CD4-positive, alpha-beta memory T cell (primary cell): Measurements from ENCODE around the gene SELENOH. TPM values are rescaled to one million over a fixed set of nuclear protein-coding genes. Genes with fewer than 3 reads are reported as not detected.

Experiments used
- CTCF ChIA-PET: fragments of 350-600 bp; sonication (Branson Sonifier 250); formaldehyde crosslinking; loops from one replicate; lab custom pipeline; 2021; ENCODE audit warnings: inconsistent platforms; ENCODE audit not compliant: partially characterized antibody; lab: Charles Lee
- POLR2A ChIA-PET: fragments of 350-600 bp; sonication (Branson Sonifier 250); formaldehyde crosslinking; loops from one replicate; lab custom pipeline; 2021; ENCODE audit not compliant: partially characterized antibody; lab: Charles Lee
- DNase-seq, 5 donors: peaks; one replicate each; pipeline versions ENCODE4 v3.0.0 to v3.0.0-alpha.2; 2020 to 2022; ENCODE audit warnings: mixed read lengths in 1 of 5
- H3K27ac ChIP-seq: one replicate; pipeline ENCODE4 v1.7.0; 2013; ENCODE audit warnings: low read depth, low read length
- H3K27me3 ChIP-seq: 2 replicates; pipeline ENCODE4 v1.7.0; 2013; ENCODE audit warnings: mild to moderate bottlenecking, low read length, moderate library complexity; ENCODE audit not compliant: insufficient read depth
- H3K36me3 ChIP-seq: 2 replicates; pipeline ENCODE4 v1.7.0; 2013; ENCODE audit warnings: mild to moderate bottlenecking, low read length, moderate library complexity; ENCODE audit not compliant: insufficient read depth
- H3K4me1 ChIP-seq: 2 replicates; pipeline ENCODE4 v1.7.0; 2013; ENCODE audit warnings: mild to moderate bottlenecking, low read length, moderate library complexity; ENCODE audit not compliant: insufficient read depth
- H3K4me3 ChIP-seq, 2 donors: one replicate each; pipeline ENCODE4 v1.7.0; 2013; ENCODE audit warnings: low read length in 2 of 2, mild to moderate bottlenecking in 1 of 2
- H3K9me3 ChIP-seq, 2 donors: one replicate each; pipeline ENCODE4 v1.7.0; 2013; ENCODE audit warnings: low read length in 2 of 2, control low read depth in 1 of 2; ENCODE audit not compliant: control insufficient read depth in 1 of 2
- H3K27ac Mint-ChIP-seq, 7 donors: one replicate each; pipeline ENCODE4 v1.8.0; 2020 to 2021; ENCODE audit warnings: mixed read lengths in 7 of 7, mild to moderate bottlenecking in 6 of 7, inconsistent platforms in 3 of 7, moderate library complexity in 3 of 7
- H3K27me3 Mint-ChIP-seq, 2 donors: one replicate each; pipeline ENCODE4 v1.8.0; 2020 to 2021; ENCODE audit warnings: mixed read lengths in 2 of 2
- H3K36me3 Mint-ChIP-seq, 2 donors: one replicate each; pipeline ENCODE4 v1.8.0; 2020 to 2021; ENCODE audit warnings: mixed read lengths in 2 of 2, inconsistent platforms in 1 of 2, mild to moderate bottlenecking in 1 of 2
- H3K4me1 Mint-ChIP-seq, 4 donors: one replicate each; pipeline ENCODE4 v1.8.0; 2020 to 2021; ENCODE audit warnings: mixed read lengths in 4 of 4, mild to moderate bottlenecking in 1 of 4
- H3K4me3 Mint-ChIP-seq, 8 donors: one replicate each; pipeline ENCODE4 v1.8.0; 2020 to 2021; ENCODE audit warnings: mixed read lengths in 8 of 8, mild to moderate bottlenecking in 7 of 8, moderate library complexity in 6 of 8, inconsistent platforms in 3 of 8
- H3K9me3 Mint-ChIP-seq, 8 donors: one replicate each; pipeline ENCODE4 v1.8.0; 2020 to 2021; ENCODE audit warnings: mixed read lengths in 8 of 8, mild to moderate bottlenecking in 5 of 8, inconsistent platforms in 3 of 8, moderate library complexity in 1 of 8
- intact Hi-C: fragments of 100-400 bp; cut with micrococcal nuclease; formaldehyde crosslinking; loops from one replicate; pipeline ENCODE4 v1.15.1; 2023
- polyA plus RNA-seq, 2 donors: library from polyadenylated mRNA; unstranded; fragments of 300-500 nt; fragmentation: Illumina TruSeq; gene quantifications; one replicate each; pipeline ENCODE4 v1.2.3, GENCODE V29; 2021
- total RNA-seq, 2 experiments: library from RNA; stranded (reverse); gene quantifications; one replicate each; pipeline ENCODE4 v1.2.3, GENCODE V29; 2021

SELENOH gene
- total and polyA plus RNA-seq, 4 experiments from 2014 or later, result 102 to 223 (median 150) TPM

GRCh38 chr11:57787920-57788702 lies 46.8 kb downstream of the SELENOH start:
- H3K36me3 Mint-ChIP-seq, result no peaks in the 10 kb centered on the region
- H3K27me3 ChIP-seq, result no peaks in the 10 kb centered on the region
- H3K9me3 ChIP-seq, result no peaks in the 10 kb centered on the region
- H3K4me3 Mint-ChIP-seq, result no peak overlapping the region
- H3K4me1 ChIP-seq, result peaks cover 23% of the 10 kb centered on the region
- ChIA-PET POLR2A (no interaction called here), CTCF (interaction anchor here (0.6 to 2.4 kb wide), 2 partner anchors 13 to 30 kb away, joined by 3 to 16 read pairs; no protein-coding TSS in a partner anchor)
- peak overlapping the region in 2 of 7 donors; percentile 42 to 82 for H3K27ac Mint-ChIP-seq
- peaks cover 15 to 24% (median 20%) of the 10 kb centered on the region in 4 donors for H3K4me1 Mint-ChIP-seq
- no peak overlapping the region for H3K27ac ChIP-seq
- H3K27me3 Mint-ChIP-seq, result no peaks in the 10 kb centered on the region
- H3K9me3 Mint-ChIP-seq, result no peaks in the 10 kb centered on the region
- no peak for DNase-seq
- intact Hi-C loops, result no loop called here
- no peaks in the 10 kb centered on the region for H3K36me3 ChIP-seq
- no peak overlapping the region for H3K4me3 ChIP-seq

GRCh38 chr11:57788703-57789088 lies 47.4 kb downstream of the SELENOH start:
- Histone ChIP-seq H3K36me3 (no peaks in the 10 kb centered on the region), H3K27ac (no peak overlapping the region), H3K4me3 (no peak overlapping the region), H3K4me1 (peaks cover 29% of the 10 kb centered on the region), H3K9me3 (no peaks in the 10 kb centered on the region), H3K27me3 (no peaks in the 10 kb centered on the region)
- POLR2A ChIA-PET, result no interaction called here
- peaks cover 21 to 29% (median 25%) of the 10 kb centered on the region in 4 donors for H3K4me1 Mint-ChIP-seq
- no peaks in the 10 kb centered on the region for H3K9me3 Mint-ChIP-seq
- intact Hi-C loops, result no loop called here
- DNase-seq, result no peak
- CTCF ChIA-PET, result interaction anchor here (2.4 kb wide), 1 partner anchor 12 kb away, joined by 16 read pairs; no protein-coding TSS in a partner anchor
- H3K4me3 Mint-ChIP-seq, result no peak overlapping the region
- H3K27ac Mint-ChIP-seq, result no peak overlapping the region
- H3K36me3 Mint-ChIP-seq, result no peaks in the 10 kb centered on the region
- no peaks in the 10 kb centered on the region for H3K27me3 Mint-ChIP-seq

DNA sequence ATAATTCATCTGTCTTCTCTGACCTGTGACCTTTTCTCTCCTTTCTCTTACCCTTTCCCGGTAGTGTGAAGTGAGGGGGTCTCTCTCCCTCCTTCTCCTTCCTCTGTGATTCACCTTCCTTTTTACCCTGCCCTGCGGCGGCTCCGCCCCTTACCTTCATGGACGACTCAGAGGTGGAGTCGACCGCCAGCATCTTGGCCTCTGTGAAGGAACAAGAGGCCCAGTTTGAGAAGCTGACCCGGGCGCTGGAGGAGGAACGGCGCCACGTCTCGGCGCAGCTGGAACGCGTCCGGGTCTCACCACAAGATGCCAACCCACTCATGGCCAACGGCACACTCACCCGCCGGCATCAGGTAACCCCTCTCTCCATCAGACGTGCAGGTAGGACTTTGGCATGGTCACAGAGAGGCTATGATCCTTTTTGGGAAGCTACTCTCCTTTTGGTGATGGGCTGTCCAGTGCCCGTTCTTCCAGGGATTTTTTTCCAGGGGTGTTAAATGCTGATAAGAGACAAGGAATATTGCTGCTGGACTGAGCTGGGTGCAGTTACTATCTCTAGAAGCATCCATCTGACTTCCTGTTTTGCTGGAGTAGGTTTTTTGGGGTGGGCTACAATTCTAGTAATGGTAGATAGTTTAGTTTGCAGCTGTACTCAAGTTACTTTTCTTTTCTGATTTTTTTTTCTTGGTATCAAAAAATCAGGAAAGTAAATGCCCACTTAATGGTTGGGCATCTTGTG lies 50.2 kb downstream of the SELENOH start:
- no peaks in the 10 kb centered on the region for H3K36me3 ChIP-seq
- H3K9me3 ChIP-seq, result no peaks in the 10 kb centered on the region
- CTCF ChIA-PET, result interaction anchor here (1.0 to 2.8 kb wide), 5 partner anchors 10 to 224 kb away, joined by 4 to 20 read pairs (median 5); partner anchors contain the start of gene UBE2L6
- Mint-ChIP-seq H3K9me3 (no peaks in the 10 kb centered on the region), H3K4me3 (peak overlapping the region in 7 of 8 donors; percentile 58 to 87 (median 76)), H3K27ac (peak overlapping the region; percentile 84 to 99 (median 97)), H3K27me3 (no peaks in the 10 kb centered on the region), H3K36me3 (peaks cover 6 to 8% of the 10 kb centered on the region in 2 donors), H3K4me1 (peaks cover 26 to 39% (median 32%) of the 10 kb centered on the region in 4 donors)
- H3K4me1 ChIP-seq, result peaks cover 35% of the 10 kb centered on the region
- DNase-seq, result no peak
- H3K4me3 ChIP-seq, result peak overlapping the region in 1 of 2 donors; percentile 23
- no peaks in the 10 kb centered on the region for H3K27me3 ChIP-seq
- peak overlapping the region; percentile 61 for H3K27ac ChIP-seq
- POLR2A ChIA-PET, result interaction anchor here (0.9 to 4.0 kb wide), 3 partner anchors 40 to 80 kb away, joined by 3 to 20 read pairs (median 3); partner anchors contain the start of genes BTBD18, MED19, SELENOH and TMX2
- intact Hi-C loops, result loop anchor here (1.0 to 5.0 kb wide), 7 partner anchors 9 to 1351 kb away; partner anchors contain the start of genes FAM111A, MED19, SELENOH and TMX2

DNA sequence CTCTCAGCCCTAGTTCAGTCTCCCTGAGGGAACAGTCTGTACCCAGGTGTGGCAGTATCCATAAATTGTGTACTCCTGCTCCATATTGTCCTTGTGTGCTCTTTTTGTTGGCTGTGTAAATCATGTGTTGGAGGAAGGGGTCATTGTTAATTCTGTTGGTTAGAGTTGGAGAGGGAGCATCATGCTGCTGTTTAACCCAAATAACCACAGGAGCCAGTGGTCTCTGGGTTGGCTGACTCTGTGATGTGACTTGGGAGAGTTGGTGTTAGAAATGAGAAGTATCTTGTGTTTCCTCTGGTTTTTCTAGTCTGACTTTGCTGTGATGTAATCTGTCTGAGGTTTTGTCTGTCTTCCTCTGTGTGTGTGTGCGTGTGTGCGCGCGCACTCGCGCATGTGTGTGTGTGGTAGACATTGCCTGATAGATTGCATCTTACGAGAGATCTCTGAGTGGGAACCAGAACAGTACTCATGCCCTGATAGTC lies 50.8 kb downstream of the SELENOH start:
- Mint-ChIP-seq H3K27ac (peak overlapping the region; percentile 84 to 99 (median 97)), H3K4me1 (peaks cover 26 to 39% (median 32%) of the 10 kb centered on the region in 4 donors), H3K9me3 (no peaks in the 10 kb centered on the region), H3K4me3 (peak overlapping the region; percentile 58 to 87 (median 76)), H3K36me3 (peaks cover 6 to 11% of the 10 kb centered on the region in 2 donors), H3K27me3 (no peaks in the 10 kb centered on the region)
- DNase-seq, result peak; percentile 84 to 93 (median 88)
- Histone ChIP-seq H3K36me3 (no peaks in the 10 kb centered on the region), H3K4me3 (peak overlapping the region in 1 of 2 donors; percentile 23), H3K9me3 (no peaks in the 10 kb centered on the region), H3K27ac (peak overlapping the region; percentile 61), H3K27me3 (no peaks in the 10 kb centered on the region), H3K4me1 (peaks cover 35% of the 10 kb centered on the region)
- CTCF ChIA-PET, result interaction anchor here (1.0 to 2.8 kb wide), 4 partner anchors 9 to 225 kb away, joined by 4 to 20 read pairs (median 6); partner anchors contain the start of gene UBE2L6
- intact Hi-C loops, result loop anchor here (1.0 to 5.0 kb wide), 7 partner anchors 8 to 1350 kb away; partner anchors contain the start of genes FAM111A, MED19, SELENOH and TMX2
- POLR2A ChIA-PET, result interaction anchor here (0.9 to 4.0 kb wide), 5 partner anchors 41 to 126 kb away, joined by 3 to 20 read pairs (median 3); partner anchors contain the start of genes BTBD18, MED19, SELENOH and TMX2

GRCh38 chr11:57792870-57793269 lies 51.6 kb downstream of the SELENOH start:
- Histone ChIP-seq H3K27ac (peak overlapping the region; percentile 61), H3K4me3 (no peak overlapping the region), H3K36me3 (no peaks in the 10 kb centered on the region), H3K4me1 (peaks cover 35% of the 10 kb centered on the region), H3K27me3 (no peaks in the 10 kb centered on the region), H3K9me3 (no peaks in the 10 kb centered on the region)
- POLR2A ChIA-PET, result interaction anchor here (1.0 to 4.0 kb wide), 3 partner anchors 47 to 126 kb away, joined by 3 to 20 read pairs (median 3); partner anchors contain the start of gene SELENOH
- Mint-ChIP-seq H3K4me1 (peaks cover 26 to 39% (median 32%) of the 10 kb centered on the region in 4 donors), H3K4me3 (peak overlapping the region; percentile 60 to 87 (median 76)), H3K9me3 (no peaks in the 10 kb centered on the region), H3K27me3 (no peaks in the 10 kb centered on the region), H3K27ac (peak overlapping the region; percentile 84 to 99 (median 97)), H3K36me3 (peaks cover 6 to 11% of the 10 kb centered on the region in 2 donors)
- peak in 3 of 5 donors; percentile 2 to 10 (median 7) for DNase-seq
- CTCF ChIA-PET, result interaction anchor here (0.8 to 2.8 kb wide), 4 partner anchors 8 to 225 kb away, joined by 3 to 20 read pairs (median 6); partner anchors contain the start of gene UBE2L6
- intact Hi-C loops, result loop anchor here (1.0 to 5.0 kb wide), 7 partner anchors 7 to 1349 kb away; partner anchors contain the start of genes FAM111A, MED19, SELENOH and TMX2
